Cardiac septum (tissue), 1 donor: Measurements from ENCODE around the gene MTTP. TPM values are rescaled to one million over a fixed set of nuclear protein-coding genes. Genes with fewer than 3 reads are reported as not detected.

Source experiments
- DNase-seq: peaks from one replicate; pipeline ENCODE4 v3.0.0-alpha.2; 2020; ENCODE audit warnings: low spot score
- intact Hi-C: fragments of 100-400 bp; cut with DNase I; formaldehyde crosslinking; loops from one replicate; pipeline ENCODE4 v1.14.0; 2022
- total RNA-seq: library from RNA; stranded (reverse); fragmentation: NEBNext Ultra II Directional; extraction: Animal tissue kit (Norgen Biotek cat#: 25700); gene quantifications from one replicate; pipeline ENCODE4 v1.2.1, GENCODE V29; 2021
- donor health status: DM: no; HTN: no; CAD: no.

Gene MTTP
- total RNA-seq, 1 donor from 2014 or later: 2.0 TPM

- intact Hi-C loops: loop anchor here (10.0 kb wide), 1 partner anchor 70 kb away; no protein-coding TSS in a partner anchor
- DNase-seq: no peak
These were observed 79.7 kb downstream of the MTTP start for GRCh38 chr4:99654361-99654761.

- intact Hi-C loops: loop anchor here (10.0 kb wide), 1 partner anchor 69 kb away; no protein-coding TSS in a partner anchor
- no peak for DNase-seq
These were observed 80.9 kb downstream of the MTTP start for GRCh38 chr4:99655308-99656081.

GRCh38 chr4:99657798-99658197 is 83.2 kb downstream of the MTTP start, which contains the start of gene C4orf54:
Gene C4orf54 (minus strand): TSS chr4:99657828. CDS start chr4:99654648, 3,180 bp downstream.
- intact Hi-C loops: loop anchor here (10.0 kb wide), 1 partner anchor 67 kb away; no protein-coding TSS in a partner anchor
- no peak for DNase-seq

GRCh38 chr4:99658666-99659065 is 84.0 kb downstream of the MTTP start:
- intact Hi-C loops: loop anchor here (10.0 kb wide), 1 partner anchor 66 kb away; no protein-coding TSS in a partner anchor
- no peak for DNase-seq

GRCh38 chr4:99661907-99662306 is 87.3 kb downstream of the MTTP start:
- no peak for DNase-seq
- intact Hi-C loops: no loop called here

- DNase-seq: no peak
- intact Hi-C loops: no loop called here
These were observed 90.1 kb downstream of the MTTP start for GRCh38 chr4:99664716-99665115.

GRCh38 chr4:99665983-99666382 is 91.4 kb downstream of the MTTP start:
- intact Hi-C loops: no loop called here
- no peak for DNase-seq

- DNase-seq: no peak
- intact Hi-C loops: no loop called here
These were observed 93.8 kb downstream of the MTTP start for GRCh38 chr4:99668472-99668871.

GRCh38 chr4:99669084-99669483 is 94.5 kb downstream of the MTTP start:
- intact Hi-C loops: no loop called here
- DNase-seq: no peak

- no peak for DNase-seq
- intact Hi-C loops: no loop called here
These were observed 95.9 kb downstream of the MTTP start for GRCh38 chr4:99670409-99671073.

Other genes with a start within 250 kb of the MTTP start
- 4.0 TPM for gene ADH1C, start 222.1 kb upstream of the MTTP start, total RNA-seq
- gene ADH7, start 139.5 kb upstream of the MTTP start, total RNA-seq: not detected
- not detected for gene C4orf17, start 63.8 kb upstream of the MTTP start, total RNA-seq
- gene TRMT10A, start 10.8 kb upstream of the MTTP start, total RNA-seq: 2.7 TPM
- 1.3 TPM for gene C4orf54, start 83.0 kb downstream of the MTTP start, total RNA-seq
- gene DAPP1, start 242.0 kb downstream of the MTTP start, total RNA-seq: 0.43 TPM